Vagina (tissue), 2 donors: Measurements from ENCODE around the gene MOBP.

Experiments
- POLR2A ChIP-seq, 2 donors: fragments of 450-650 bp; IDR thresholded peaks; one replicate each; pipeline ENCODE4 v1.6.1; 2017; ENCODE audit warnings: antibody characterized with exemption in 2 of 2, mild to moderate bottlenecking in 2 of 2, moderate library complexity in 2 of 2
- TF ChIP-seq, protein P1 (sequence below), 3 experiments: fragments of 450-650 bp in 2 of 3; fragments of 200-600 bp in 1 of 3; sonication (generic) in 1 of 3; IDR thresholded peaks; one replicate each; pipeline ENCODE4 v1.5.1; 2017 to 2019; ENCODE audit warnings: antibody characterized with exemption in 3 of 3, mild to moderate bottlenecking in 2 of 3, moderate library complexity in 2 of 3

DNA sequence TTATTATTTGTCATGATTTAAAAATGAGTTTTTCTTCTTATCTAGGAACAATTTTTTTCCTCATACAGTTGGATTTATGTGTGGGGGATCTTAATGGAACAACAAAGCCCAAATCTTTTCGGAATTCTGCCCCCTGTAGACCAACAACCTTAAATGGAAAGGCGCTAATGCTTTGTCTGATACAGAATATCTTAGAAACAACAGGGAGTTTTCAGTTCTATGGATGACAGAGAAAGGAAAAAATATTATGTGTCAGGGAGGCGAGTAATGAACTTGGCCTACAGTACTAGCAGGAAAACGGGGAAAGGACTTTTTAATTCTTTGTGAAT, 592 bp downstream of the MOBP start:
- TF ChIP-seq, protein P1, sequence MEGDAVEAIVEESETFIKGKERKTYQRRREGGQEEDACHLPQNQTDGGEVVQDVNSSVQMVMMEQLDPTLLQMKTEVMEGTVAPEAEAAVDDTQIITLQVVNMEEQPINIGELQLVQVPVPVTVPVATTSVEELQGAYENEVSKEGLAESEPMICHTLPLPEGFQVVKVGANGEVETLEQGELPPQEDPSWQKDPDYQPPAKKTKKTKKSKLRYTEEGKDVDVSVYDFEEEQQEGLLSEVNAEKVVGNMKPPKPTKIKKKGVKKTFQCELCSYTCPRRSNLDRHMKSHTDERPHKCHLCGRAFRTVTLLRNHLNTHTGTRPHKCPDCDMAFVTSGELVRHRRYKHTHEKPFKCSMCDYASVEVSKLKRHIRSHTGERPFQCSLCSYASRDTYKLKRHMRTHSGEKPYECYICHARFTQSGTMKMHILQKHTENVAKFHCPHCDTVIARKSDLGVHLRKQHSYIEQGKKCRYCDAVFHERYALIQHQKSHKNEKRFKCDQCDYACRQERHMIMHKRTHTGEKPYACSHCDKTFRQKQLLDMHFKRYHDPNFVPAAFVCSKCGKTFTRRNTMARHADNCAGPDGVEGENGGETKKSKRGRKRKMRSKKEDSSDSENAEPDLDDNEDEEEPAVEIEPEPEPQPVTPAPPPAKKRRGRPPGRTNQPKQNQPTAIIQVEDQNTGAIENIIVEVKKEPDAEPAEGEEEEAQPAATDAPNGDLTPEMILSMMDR (IDR thresholded peaks at IDR 0.05), result no peak
- no peak for TF ChIP-seq POLR2A (IDR thresholded peaks at IDR 0.05)
